Neural cell (in vitro differentiated cells): Measurements from ENCODE around the gene SREK1IP1. TPM values are rescaled to one million over a fixed set of nuclear protein-coding genes. Genes with fewer than 3 reads are reported as not detected.

Source experiments
- H2AFZ ChIP-seq: fragments of 200-600, 300-800 bp; sonication (generic), shearing (Covaris generic); 2 replicates; pipeline ENCODE4 v1.6.0; 2014; ENCODE audit warnings: low read depth, mild to moderate bottlenecking, antibody characterized with exemption, low read length, moderate library complexity
- H3F3A ChIP-seq: fragments of 200-600 bp; shearing (Covaris generic); 2 replicates; pipeline ENCODE4 v1.6.1; 2016; ENCODE audit warnings: mild to moderate bottlenecking, moderate library complexity, mixed read lengths, antibody characterized with exemption, low read length; ENCODE audit not compliant: insufficient read depth, poor library complexity, severe bottlenecking
- H3K27ac ChIP-seq: fragments of 200-600, 300-800 bp; sonication (generic), shearing (Covaris generic); 2 replicates; pipeline ENCODE4 v1.5.1; 2014; ENCODE audit warnings: mild to moderate bottlenecking, low read length, moderate library complexity
- H3K27me3 ChIP-seq: fragments of 300-800, 200-600 bp; sonication (generic), shearing (Covaris generic); 2 replicates; pipeline ENCODE4 v1.6.0; 2014; ENCODE audit warnings: mild to moderate bottlenecking, low read depth, low read length, moderate library complexity; ENCODE audit not compliant: insufficient read depth
- H3K36me3 ChIP-seq: fragments of 300-800, 200-600 bp; sonication (generic), shearing (Covaris generic); 2 replicates; pipeline ENCODE4 v1.5.1; 2014; ENCODE audit warnings: mild to moderate bottlenecking, antibody characterized with exemption, low read length, moderate library complexity; ENCODE audit not compliant: insufficient read depth
- H3K4me2 ChIP-seq: fragments of 300-800, 200-600 bp; sonication (generic), shearing (Covaris generic); 2 replicates; pipeline ENCODE4 v1.6.0; 2014; ENCODE audit warnings: mild to moderate bottlenecking, low read length
- H3K4me3 ChIP-seq: fragments of 300-800, 200-600 bp; sonication (generic), shearing (Covaris generic); 2 replicates; pipeline ENCODE4 v1.5.1; 2014; ENCODE audit warnings: mild to moderate bottlenecking, low read length, moderate library complexity
- H3K79me2 ChIP-seq: fragments of 200-600 bp; shearing (Covaris generic); replicated peaks from 2 replicates; pipeline ENCODE4 v1.6.0; 2014; ENCODE audit warnings: mild to moderate bottlenecking, low read length, moderate library complexity; ENCODE audit not compliant: insufficient read depth
- H3K9ac ChIP-seq: fragments of 300-800, 200-600 bp; sonication (generic), shearing (Covaris generic); 2 replicates; pipeline ENCODE4 v1.6.1; 2016; ENCODE audit warnings: mild to moderate bottlenecking, low read length, mixed read lengths
- H3K9me2 ChIP-seq: fragments of 200-600 bp; shearing (Covaris generic); 2 replicates; pipeline ENCODE4 v1.6.1; 2016; ENCODE audit warnings: mild to moderate bottlenecking, low read length, mixed read lengths; ENCODE audit not compliant: insufficient read depth
- H3K9me3 ChIP-seq: fragments of 200-600, 300-800 bp; sonication (generic), shearing (Covaris generic); 2 replicates; pipeline ENCODE4 v1.6.1; 2016; ENCODE audit warnings: mild to moderate bottlenecking, mixed run types, low read length, moderate library complexity, mixed read lengths
- H4K20me1 ChIP-seq: fragments of 200-600 bp; shearing (Covaris generic); 2 replicates; pipeline ENCODE4 v1.6.1; 2016; ENCODE audit warnings: mild to moderate bottlenecking, mixed run types; ENCODE audit not compliant: insufficient read depth
- CTCF ChIP-seq: fragments of 450-650 bp; IDR thresholded peaks from 2 replicates; pipeline ENCODE4 v1.5.1; 2014; ENCODE audit warnings: antibody characterized with exemption, mild to moderate bottlenecking, moderate library complexity; ENCODE audit not compliant: poor library complexity, severe bottlenecking
- EP300 ChIP-seq: fragments of 450-650 bp; conservative IDR thresholded peaks from 2 replicates; pipeline ENCODE4 v1.6.1; 2014; ENCODE audit warnings: antibody characterized with exemption, mild to moderate bottlenecking, moderate library complexity; ENCODE audit not compliant: poor library complexity, severe bottlenecking
- EZH2 ChIP-seq: fragments of 200-600, 300-800 bp; shearing (Covaris generic), sonication (generic); IDR thresholded peaks from 2 replicates; pipeline ENCODE4 v1.6.1; 2014; ENCODE audit warnings: antibody characterized with exemption, low read length, borderline replicate concordance, mild to moderate bottlenecking; ENCODE audit not compliant: insufficient read depth, poor library complexity, severe bottlenecking
- MXI1 ChIP-seq: fragments of 450-650 bp; conservative IDR thresholded peaks from 2 replicates; pipeline ENCODE4 v1.6.1; 2014; ENCODE audit warnings: antibody characterized with exemption, mild to moderate bottlenecking; ENCODE audit not compliant: poor library complexity, severe bottlenecking
- POLR2AphosphoS5 ChIP-seq: IDR thresholded peaks from 2 replicates; pipeline ENCODE4 v1.6.1; 2012
- RAD21 ChIP-seq: fragments of 450-650 bp; conservative IDR thresholded peaks from 2 replicates; pipeline ENCODE4 v1.6.1; 2014; ENCODE audit warnings: antibody characterized with exemption, mild to moderate bottlenecking, moderate library complexity
- REST ChIP-seq: IDR thresholded peaks from 2 replicates; pipeline ENCODE4 v1.6.1; 2012; ENCODE audit warnings: borderline replicate concordance
- SMC3 ChIP-seq: fragments of 450-650 bp; conservative IDR thresholded peaks from 2 replicates; pipeline ENCODE4 v1.6.1; 2014; ENCODE audit warnings: antibody characterized with exemption, mild to moderate bottlenecking, moderate library complexity; ENCODE audit not compliant: poor library complexity
- TAF1 ChIP-seq: IDR thresholded peaks from 2 replicates; pipeline ENCODE4 v1.6.1; 2012; ENCODE audit warnings: low read depth
- polyA plus RNA-seq: library from polyadenylated mRNA; depleted of rRNA; stranded (reverse); fragments of >200 nt; gene quantifications from 2 replicates; pipeline ENCODE4 v1.2.3, GENCODE V29; 2014

SREK1IP1 gene
- polyA plus RNA-seq, 1 donor from 2014 or later, result 23.5 TPM

- H3K27ac ChIP-seq, result no peak overlapping the region
- no peaks in the 10 kb centered on the region for H3K9me3 ChIP-seq
- no peak overlapping the region for H2AFZ ChIP-seq
- H3K4me3 ChIP-seq, result no peak overlapping the region
- H3K36me3 ChIP-seq, result no peaks in the 10 kb centered on the region
- no peaks in the 10 kb centered on the region for H3K9me2 ChIP-seq
- no peaks in the 10 kb centered on the region for H4K20me1 ChIP-seq
- no peaks in the 10 kb centered on the region for H3K27me3 ChIP-seq
- H3K79me2 ChIP-seq, result peaks cover 24% of the 10 kb centered on the region
- H3K9ac ChIP-seq, result no peak overlapping the region
- H3K4me2 ChIP-seq, result no peak overlapping the region
- TF ChIP-seq POLR2AphosphoS5, result no peak
- no peak for TF ChIP-seq MXI1
- no peak for TF ChIP-seq SMC3
- H3F3A ChIP-seq, result no peaks in the 10 kb centered on the region
Measured at GRCh38 chr5:64754066-64754465, 14.4 kb downstream of the SREK1IP1 start.

GRCh38 chr5:64749385-64749784 lies 19.1 kb downstream of the SREK1IP1 start:
- Histone ChIP-seq H3K4me3 (no peak overlapping the region), H3K4me2 (no peak overlapping the region), H3K9me3 (no peaks in the 10 kb centered on the region), H3K9me2 (no peaks in the 10 kb centered on the region), H3F3A (no peaks in the 10 kb centered on the region), H3K79me2 (no peaks in the 10 kb centered on the region), H3K36me3 (no peaks in the 10 kb centered on the region), H3K27ac (no peak overlapping the region), H3K9ac (no peak overlapping the region), H4K20me1 (no peaks in the 10 kb centered on the region), H3K27me3 (no peaks in the 10 kb centered on the region), H2AFZ (no peak overlapping the region)
- TF ChIP-seq REST, result no peak
- TF ChIP-seq TAF1, result no peak
- TF ChIP-seq EP300, result no peak
- no peak for TF ChIP-seq POLR2AphosphoS5
- no peak for TF ChIP-seq SMC3
- TF ChIP-seq RAD21, result no peak
- TF ChIP-seq MXI1, result no peak
- no peak for TF ChIP-seq CTCF
- TF ChIP-seq EZH2, result no peak

GRCh38 chr5:64746446-64746845 lies 22.0 kb downstream of the SREK1IP1 start:
- Histone ChIP-seq H3K9me3 (no peaks in the 10 kb centered on the region), H3K27ac (no peak overlapping the region), H3K4me2 (no peak overlapping the region), H3K79me2 (no peaks in the 10 kb centered on the region), H3K9ac (no peak overlapping the region), H3K36me3 (no peaks in the 10 kb centered on the region), H3K4me3 (no peak overlapping the region), H3K27me3 (no peaks in the 10 kb centered on the region), H3F3A (no peaks in the 10 kb centered on the region), H2AFZ (no peak overlapping the region), H4K20me1 (no peaks in the 10 kb centered on the region), H3K9me2 (no peaks in the 10 kb centered on the region)
- TF ChIP-seq MXI1 (no peak), CTCF (no peak), SMC3 (no peak), REST (no peak), RAD21 (no peak), EZH2 (no peak), EP300 (no peak), TAF1 (no peak), POLR2AphosphoS5 (no peak)
